Right lobe of liver (tissue), 4 donors: Measurements from ENCODE around the gene ANXA2.

Experiments used
- CTCF ChIP-seq, 4 donors: fragments of 200-600 bp in 3 of 4; fragments of 450-650 bp in 1 of 4; IDR thresholded peaks; one replicate each; pipeline versions ENCODE4 v1.5.1 to v1.8.0; 2016 to 2022; ENCODE audit warnings: antibody characterized with exemption in 4 of 4, mild to moderate bottlenecking in 2 of 4
- POLR2A ChIP-seq: fragments of 450-650 bp; IDR thresholded peaks from one replicate; pipeline ENCODE4 v1.6.1; 2017; ENCODE audit warnings: antibody characterized with exemption, mild to moderate bottlenecking
- donor health status: DM: no; HTN: no; CAD: no.
- donor health status: DM: no; HTN: no; CAD: no.
- donor health status: DM: no; HTN: yes; CAD: no.

GRCh38 chr15:60316961-60317360, 80.8 kb downstream of the ANXA2 start:
- no peak for TF ChIP-seq POLR2A
- TF ChIP-seq CTCF (IDR thresholded peaks at IDR 0.05): no peak
